ENCODE data around the gene SFXN3.

SFXN3 gene, protein sequence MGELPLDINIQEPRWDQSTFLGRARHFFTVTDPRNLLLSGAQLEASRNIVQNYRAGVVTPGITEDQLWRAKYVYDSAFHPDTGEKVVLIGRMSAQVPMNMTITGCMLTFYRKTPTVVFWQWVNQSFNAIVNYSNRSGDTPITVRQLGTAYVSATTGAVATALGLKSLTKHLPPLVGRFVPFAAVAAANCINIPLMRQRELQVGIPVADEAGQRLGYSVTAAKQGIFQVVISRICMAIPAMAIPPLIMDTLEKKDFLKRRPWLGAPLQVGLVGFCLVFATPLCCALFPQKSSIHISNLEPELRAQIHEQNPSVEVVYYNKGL

DNA sequence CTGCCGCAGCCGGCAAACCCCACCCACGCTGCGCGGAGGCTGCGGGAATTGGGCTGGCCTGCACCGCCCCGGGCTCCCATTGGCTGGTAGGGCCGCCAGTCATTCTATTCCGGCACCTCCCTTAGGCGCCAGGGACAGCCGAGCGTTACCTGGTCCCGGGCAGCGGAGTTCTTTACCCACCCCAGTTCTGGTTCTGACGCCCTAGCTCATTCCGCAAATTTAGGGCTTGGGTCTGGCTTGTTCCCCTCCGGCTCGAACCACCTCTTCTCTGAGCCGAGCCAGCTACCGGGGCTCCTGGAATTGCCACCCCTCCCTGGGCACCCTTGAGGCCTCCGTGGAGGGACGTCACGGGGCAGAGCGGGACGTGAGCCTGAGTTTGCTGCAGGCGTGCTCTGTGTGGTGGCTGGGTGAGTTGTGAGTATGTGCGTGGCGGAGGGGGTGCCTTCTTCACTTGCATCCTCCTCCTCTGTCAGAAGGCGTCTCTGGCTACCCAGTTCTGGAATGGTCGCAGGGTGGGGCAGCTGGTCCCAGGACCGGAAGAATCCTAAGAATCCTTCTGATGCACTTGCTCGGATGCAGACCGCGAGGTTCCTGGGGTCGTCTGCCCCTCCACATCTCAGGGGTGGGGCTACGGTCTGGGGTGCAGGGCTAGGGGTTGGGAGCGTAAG is at the start of gene SFXN3, which contains the start of gene PDZD7:
Gene SFXN3, plus strand, starts transcription at position 107 of the 668 bp plus-strand sequence. CDS start 3,461 bp downstream, outside the sequence.
Gene PDZD7, minus strand, starts transcription at position 2 of the 668 bp plus-strand sequence. CDS start 910 bp downstream, outside the sequence.
- peak; percentile 93 for DNase-seq

DNA sequence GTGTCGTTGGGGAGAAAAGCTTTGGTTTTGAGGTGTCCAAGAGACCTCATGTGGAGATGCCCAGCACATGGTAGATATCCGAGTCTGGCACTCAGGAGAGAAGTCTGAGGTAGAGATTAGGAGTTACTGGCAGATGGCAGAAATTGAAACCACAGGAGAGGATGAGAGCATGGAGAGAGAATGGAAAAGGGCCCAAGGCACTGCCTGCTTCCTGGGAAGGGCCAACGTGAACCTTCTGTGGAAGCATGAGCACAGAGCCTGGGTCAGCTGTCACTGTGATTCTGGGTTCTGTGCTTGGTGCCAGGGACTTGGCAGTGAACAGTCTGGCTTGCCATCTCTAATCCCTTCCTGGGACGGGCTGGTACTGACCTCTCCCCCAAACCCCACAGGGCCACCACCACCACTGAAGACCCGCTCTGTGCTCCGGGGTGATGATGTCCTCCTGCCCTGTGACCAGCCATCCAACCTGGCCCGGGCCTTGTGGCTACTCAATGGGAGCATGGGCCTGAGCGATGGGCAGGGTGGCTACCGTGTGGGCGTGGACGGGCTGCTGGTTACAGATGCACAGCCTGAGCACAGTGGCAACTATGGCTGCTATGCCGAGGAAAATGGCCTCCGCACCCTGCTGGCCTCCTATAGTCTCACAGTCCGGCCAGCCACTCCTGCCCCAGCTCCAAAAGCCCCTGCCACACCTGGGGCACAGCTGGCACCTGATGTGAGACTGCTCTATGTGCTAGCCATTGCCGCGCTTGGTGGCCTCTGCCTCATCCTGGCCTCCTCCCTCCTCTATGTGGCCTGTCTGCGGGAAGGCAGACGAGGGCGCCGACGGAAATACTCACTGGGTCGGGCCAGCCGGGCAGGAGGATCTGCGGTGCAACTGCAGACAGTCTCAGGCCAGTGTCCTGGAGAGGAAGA is 47.9 kb upstream of the SFXN3 start:
- DNase-seq: no peak

DNA sequence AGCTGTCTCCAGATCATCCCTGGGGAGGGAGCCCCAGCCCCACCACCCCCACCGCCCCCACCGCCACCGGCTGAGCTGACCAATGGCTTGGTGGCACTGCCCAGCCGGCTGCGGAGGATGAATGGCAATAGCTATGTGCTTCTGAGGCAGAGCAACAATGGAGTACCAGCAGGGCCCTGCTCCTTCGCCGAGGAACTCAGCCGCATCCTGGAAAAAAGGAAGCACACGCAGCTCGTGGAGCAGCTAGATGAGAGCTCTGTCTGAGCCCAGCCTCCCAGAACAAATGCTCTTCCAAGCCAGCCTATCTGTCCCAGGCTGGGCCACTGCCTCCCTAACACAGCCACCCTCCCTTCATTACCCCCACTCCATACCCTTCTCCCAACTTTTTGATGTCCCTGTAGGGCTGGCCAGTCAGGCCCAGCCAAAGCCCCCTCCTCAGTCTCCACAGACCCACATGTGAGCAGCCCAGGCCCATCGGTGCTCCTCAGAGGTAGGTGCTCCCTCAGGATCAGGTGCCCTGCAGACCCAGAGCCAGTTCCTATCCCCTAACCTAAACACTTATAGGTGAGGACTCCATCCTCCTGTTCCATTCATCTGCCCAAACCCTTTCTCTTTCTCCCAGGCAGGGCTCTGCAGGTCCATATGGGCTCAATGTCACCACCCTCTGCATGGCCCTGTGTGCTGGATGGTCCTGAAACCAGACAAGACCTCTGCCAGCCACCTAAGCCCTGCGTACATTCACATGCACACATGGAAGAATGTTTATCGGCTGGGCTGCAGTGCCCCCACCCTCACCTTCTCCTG is 47.0 kb upstream of the SFXN3 start:
- DNase-seq: no peak

DNA sequence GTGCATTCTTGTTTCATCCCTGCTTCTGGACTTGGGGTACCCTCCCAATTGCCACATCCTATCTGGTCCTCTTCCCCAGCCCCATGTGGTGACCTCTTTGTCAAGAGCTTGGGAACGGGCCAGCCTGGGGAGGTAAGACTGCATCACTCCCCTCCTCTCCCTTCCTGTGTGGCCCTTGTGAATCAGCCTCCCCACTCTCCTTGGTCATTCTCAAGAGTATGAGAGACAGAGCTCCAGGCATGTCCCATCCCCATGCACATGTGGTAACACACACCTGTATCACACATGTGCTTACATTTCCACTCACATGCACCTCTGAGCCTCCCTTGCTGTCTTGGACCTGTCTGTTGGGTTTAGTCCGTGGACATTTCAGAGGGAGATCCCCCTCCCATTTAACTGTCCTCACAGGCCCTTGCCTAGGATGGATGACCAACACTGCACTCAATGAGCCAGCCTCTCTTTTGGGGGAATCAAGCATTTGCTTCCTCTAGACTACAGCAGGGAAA is 46.3 kb upstream of the SFXN3 start:
- no peak for DNase-seq

DNA sequence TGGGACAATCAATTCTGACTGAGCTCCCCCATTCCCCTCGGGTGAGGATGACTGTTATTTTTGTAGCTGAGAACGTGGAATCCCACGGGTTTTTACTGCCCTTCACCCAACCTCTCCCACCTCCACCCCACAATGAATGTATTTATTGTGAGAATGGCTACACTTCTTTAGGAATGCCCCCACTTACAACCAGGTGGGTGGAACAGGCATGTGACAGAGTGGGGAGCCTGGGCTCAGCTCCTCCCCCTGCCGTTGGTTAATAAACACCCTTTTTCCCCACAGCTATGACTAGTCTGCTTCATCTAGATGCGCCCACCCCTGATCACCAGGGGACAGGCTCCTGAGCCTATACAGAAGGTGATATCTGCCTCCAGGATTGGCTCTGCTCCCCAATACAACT is 45.7 kb upstream of the SFXN3 start:
- DNase-seq: no peak

DNA sequence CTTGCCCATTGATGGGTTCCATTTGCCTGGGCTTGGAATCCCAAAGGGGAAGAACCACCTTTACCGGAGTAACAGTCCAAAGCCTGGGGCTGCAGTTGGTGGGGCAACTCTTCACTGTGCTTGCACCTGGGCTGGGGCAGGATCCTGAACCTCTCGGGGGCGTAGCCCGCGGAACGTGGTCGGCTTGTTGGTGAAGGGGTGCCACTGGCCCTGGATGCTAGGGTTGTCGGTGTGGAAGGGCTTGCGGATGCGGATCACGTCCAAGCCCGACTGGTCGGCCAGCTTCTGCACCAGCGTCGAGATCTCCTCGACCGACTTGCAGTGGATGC is 44.4 kb upstream of the SFXN3 start:
- DNase-seq: no peak

DNA sequence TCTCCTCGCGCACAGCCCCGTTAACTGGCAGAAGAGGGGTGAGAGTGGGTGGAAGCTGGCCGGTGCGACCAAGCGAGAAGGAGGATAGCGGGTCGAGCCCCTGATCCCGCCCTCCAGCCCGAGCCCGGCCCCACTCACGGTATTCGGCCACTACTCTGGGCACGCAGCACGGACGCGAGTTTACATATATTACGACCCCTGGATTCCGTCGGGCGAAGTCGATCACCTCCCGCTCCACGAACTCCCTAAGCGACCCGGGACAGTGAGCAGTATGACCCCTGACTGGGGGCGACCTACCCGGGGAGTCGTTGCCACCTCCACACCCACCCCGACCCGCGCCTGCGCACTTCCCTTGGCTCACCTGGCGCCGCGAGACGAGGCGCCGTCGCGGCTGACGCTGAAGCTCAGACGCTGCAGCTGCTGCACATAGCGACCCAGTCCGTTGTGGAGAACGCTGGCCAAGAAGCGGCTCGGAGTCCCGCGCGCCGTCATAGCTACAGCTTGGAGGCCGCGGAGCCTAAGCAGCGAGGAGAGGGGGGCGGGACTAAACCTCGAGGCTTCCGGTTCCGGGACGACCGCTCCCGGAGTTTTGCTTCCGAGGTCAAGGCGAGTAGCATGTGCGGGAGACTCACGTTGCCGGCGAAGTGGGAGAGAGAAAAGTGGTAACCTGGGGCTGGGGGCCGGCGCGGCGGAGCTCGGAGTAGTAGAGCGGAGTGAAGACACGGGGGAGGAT is 43.9 kb upstream of the SFXN3 start, which contains the start of the genes MRPL43 and TWNK:
Gene MRPL43, minus strand, starts transcription at position 546 of the 733 bp plus-strand sequence. Its CDS starts 54 bp downstream, at position 492.
Gene TWNK, plus strand, starts transcription at position 592 of the 733 bp plus-strand sequence. CDS start 668 bp downstream, outside the sequence.
- DNase-seq: peak; percentile 79

DNA sequence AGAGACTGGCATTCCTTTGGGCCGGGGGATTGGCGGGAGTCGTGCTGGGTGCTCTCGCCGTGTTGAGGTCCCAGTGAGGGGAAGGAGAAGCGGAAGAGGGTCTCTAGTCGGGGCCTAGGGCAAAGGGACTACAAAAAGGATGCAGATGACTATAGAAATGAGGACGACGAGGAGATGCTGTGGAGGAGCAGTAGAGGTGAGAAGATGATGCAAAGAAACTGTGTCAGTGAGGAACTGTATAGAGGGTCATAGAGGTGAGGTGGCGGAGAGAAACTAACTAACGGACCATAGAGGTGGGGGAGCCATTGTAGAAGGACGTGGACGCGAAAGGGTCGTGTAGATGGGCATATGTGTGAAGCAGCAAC is 43.4 kb upstream of the SFXN3 start:
- DNase-seq: no peak

DNA sequence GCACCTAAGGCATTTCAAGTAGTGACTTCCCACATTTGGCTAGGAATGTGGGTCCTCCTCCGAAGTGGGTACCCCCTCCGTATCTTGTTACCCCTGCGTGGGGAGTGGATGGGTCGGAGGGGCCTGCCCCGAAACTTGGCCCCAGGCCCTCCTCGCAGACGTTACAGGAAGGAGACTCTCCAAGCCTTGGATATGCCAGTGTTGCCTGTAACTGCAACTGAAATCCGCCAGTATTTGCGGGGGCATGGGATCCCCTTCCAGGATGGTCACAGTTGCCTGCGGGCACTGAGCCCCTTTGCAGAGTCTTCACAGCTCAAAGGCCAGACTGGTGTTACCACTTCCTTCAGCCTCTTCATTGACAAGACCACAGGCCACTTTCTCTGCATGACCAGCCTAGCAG is 42.9 kb upstream of the SFXN3 start:
- no peak for DNase-seq

DNA sequence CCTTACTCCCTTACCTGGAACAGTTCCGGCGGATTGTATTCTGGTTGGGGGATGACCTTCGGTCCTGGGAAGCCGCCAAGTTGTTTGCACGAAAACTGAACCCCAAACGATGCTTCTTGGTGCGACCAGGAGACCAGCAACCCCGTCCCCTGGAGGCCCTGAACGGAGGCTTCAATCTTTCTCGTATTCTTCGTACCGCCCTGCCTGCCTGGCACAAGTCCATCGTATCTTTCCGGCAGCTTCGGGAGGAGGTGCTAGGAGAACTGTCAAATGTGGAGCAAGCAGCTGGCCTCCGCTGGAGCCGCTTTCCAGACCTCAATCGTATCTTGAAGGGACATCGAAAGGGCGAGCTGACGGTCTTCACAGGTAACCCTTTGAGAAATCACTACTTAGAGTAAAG is 41.9 kb upstream of the SFXN3 start:
- no peak for DNase-seq

DNA sequence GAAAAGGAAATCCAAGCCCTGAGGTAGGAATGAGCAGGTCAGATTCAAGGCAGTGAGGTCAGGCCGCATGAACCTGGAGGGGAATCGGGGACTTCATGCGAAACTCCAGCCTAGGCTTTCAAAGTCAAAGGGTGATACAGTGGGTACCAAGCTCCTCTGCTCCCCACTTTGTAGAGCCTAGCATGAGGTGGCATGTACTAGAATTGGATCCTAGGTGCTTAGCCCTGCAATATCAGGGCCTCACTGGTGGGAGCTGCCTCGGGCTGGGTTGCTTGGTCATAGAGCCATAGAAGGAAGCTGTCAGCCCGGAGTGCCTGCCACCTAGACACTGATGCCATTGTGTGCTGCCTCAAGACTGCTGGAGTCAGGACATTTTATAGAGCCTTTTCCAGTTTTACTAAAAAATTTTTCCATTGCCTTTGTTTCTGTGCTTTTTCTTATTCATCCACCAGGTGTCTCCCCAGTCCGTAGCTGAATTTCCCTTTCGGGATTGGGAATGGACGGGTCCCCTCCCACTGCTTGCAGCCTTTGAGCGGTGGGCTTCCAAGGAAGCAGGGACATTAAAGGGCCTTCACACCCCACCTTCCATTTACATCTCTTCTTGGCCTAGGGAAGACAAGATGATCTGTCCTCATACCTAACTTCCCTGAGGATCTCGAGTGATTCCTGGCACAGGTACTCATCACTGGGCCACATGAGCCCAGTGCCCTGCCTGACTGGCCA is 36.9 kb upstream of the SFXN3 start:
- no peak for DNase-seq

DNA sequence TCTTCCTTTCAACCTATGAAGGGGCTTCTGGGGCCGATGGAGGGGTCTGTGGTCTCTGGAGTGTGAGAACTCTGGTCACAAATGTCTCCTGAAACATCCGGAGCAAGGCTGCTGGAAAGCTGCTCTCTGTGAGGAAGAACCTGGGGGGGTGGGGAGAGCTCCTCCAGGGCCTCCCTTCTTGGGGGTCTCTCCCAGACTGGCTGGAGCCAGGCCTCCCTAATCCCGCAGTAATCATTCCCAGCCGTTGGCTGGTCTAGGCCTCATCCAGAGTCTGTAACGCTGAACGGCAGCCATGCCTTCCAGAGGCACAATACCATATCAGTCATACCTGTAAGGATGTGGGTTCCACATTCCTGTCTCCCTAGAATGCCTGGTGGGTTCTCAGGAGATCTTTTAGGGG is 35.9 kb upstream of the SFXN3 start:
- DNase-seq: no peak

DNA sequence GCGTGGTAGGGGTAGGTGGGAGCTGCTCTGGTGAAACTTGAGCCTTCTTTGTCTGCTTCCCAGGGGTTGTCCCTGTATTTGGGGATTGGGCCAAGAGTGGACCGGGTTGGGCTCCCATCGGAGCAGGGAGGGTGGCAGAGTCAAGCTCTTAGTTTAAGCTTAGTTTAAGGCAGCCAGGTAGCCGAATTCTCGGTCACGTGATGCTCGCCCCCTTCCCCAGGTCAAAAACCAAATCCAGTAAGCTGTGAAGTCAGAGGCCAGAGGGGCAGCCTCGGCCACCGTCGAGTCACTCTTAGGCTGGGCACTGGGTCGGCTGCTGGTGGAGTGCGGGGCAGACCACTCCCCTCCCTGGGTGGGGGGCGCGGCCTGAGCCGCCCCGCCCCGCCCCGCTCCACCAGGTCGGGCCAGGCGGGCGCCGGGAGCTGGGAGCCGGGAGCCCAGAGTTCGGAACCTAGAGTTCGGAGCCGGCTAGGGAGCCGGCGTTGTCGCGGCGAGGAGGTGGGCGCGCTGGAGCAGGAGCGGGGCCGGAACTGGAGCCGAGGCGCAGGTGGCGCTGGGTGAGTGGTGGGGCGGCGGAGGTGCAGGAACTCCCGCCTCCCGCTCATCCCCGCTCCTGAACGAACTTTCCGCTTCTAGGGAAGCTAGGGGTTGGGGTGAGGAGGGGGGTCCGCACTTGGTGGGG is 34.2 kb upstream of the SFXN3 start:
- no peak for DNase-seq

DNA sequence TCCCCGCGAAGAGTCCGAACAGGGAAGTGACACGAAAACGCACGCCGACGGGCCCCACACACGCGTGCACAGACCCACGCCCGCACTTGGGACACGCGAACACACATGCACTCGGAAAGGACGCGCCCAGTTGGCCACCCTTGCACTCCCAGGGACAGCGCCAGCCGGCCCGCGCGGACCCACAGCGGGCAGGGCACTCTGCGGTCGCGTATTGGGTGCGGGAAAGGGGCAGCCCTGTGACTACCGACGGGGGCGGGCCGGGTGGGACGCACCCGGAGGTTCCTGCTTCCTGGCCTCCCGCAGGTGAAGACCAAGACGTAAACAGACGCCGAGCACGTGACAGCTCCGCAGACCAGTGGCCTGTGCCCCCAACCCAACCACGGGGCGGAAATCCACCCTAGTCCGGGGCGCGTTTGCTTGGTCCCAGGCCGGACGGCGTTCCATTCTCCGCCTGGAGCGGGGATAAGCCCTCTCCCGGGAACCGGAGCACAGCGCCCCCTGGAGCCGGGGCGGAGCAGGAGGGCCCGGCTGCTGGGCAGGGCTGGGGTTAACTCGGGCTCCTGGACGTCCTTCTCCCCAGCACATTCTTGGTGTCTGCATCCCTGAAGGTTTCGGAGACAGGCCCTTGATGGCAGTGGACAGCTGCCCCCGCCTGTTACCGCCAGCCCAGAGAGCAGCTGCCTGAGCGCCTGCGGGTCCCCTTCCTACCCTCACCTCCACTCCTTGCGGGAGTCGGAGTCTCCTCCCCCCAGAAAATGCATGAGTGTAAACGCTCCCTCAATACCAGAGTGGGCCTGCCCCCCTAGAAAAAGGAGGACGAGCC is 33.5 kb upstream of the SFXN3 start:
- DNase-seq: peak; percentile 50

DNA sequence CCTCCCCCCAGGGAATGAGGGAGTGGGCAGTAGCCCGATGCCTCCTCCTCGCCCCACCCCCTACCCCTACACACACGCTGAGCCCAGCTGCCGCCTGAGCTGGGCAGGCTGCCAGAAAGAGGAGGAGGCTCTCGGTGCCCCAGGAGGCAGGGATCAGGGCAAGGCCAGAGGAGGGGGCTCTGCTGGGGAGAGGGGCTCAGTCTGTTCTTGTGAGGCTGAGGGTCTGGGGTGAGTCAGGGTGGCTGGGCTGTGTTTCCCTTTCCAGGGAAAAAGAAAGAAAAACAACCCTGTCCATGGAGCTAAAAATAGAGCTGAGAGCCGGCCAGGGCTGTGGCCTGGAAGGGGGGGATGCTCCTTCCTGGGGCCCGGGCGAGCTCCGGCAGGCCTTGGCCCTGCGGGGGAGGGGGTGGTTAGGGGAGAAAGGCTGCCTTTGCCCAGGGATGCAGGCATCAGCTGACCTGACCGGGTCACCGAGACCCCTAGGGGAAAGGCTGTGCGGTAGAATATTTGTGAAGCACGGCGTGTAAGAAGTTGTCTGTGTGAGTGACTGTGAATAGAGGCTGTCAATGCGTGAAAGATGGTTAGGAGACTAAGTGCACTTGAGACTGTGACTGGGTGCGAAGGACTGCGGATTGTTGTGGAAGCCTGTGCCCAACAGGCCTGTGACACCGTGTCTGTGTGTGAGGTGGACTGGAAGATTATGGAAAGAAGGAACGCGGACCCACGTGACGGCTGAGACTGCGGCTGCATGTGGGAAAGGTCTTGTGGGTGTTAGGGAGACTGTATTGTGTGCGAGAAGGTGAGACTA is 32.6 kb upstream of the SFXN3 start:
- peak; percentile 58 for DNase-seq

DNA sequence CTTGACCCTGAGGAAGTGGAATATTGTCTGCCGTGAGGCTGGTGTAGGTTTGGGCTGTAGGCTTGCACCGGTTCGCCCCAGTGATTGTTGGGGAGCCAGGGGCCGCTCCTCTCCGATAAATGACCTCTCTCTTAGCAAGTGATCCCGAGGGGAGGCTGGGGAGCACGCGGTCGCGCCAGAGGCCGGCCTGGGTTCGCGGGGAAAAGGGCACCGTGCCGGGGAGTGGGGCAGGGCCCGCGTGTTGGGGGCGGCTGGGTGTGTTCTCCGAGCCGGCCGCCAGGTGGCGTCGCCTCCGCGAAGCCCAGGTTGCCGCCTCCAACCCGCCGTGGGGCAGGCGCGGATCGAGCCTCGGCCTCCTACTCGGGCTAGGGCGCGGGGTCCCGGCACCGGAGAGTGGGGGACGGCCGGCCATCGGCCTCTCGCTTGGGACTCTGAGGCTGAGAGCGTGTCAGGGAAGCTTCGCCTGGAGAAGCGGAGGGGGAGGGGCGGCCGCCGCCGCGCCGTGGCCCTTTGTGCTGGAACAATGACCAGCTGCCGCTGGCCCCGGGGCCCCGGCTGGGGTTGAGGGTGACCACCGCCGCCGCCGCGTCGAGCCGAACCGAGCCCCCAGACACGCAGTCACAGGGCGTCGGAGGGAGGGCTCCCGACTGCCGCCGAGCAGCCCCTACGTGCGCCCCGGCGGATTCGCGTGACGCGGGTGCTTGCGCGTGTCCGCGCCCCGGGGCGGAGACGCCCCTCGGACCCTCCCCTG is 31.9 kb upstream of the SFXN3 start:
- DNase-seq: peak; percentile 76

DNA sequence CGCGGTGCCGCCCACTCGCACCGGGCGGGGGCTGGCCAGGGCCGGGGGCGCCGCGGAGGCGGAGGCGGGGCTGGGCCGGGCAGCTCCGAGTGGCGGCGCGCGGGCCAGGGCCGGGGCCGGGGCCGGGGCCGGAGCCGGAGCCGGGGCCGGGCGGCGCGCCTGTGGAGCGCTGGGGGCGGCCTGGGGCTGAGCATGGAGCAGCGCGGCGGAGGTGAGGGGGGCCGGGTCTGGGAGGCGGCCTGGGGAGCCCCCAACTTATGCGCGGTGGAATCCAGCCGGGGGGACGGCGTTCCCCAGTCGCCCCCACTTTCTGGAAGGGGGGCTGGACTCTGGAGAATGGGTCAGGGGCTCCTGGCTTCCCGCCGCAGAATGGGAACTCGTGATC is 31.3 kb upstream of the SFXN3 start, which contains the start of gene LZTS2:
Gene LZTS2, plus strand, starts transcription at position 67 of the 385 bp plus-strand sequence. CDS start 2,731 bp downstream, outside the sequence.
- no peak for DNase-seq
